Muscle layer of duodenum (tissue), 2 donors: ENCODE results near the gene ZNF438.

Source experiments
- H3K27ac ChIP-seq: one replicate; pipeline ENCODE4 v1.7.0; 2013; ENCODE audit warnings: mild to moderate bottlenecking, low read length
- H3K27me3 ChIP-seq: one replicate; pipeline ENCODE4 v1.7.0; 2013; ENCODE audit warnings: low read depth, mild to moderate bottlenecking, control low read depth, low read length
- H3K36me3 ChIP-seq, 2 donors: one replicate each; pipeline ENCODE4 v1.7.0; 2013; ENCODE audit warnings: low read length in 2 of 2, control low read depth in 1 of 2, mild to moderate bottlenecking in 1 of 2; ENCODE audit not compliant: insufficient read depth in 2 of 2, control insufficient read depth in 1 of 2
- H3K4me1 ChIP-seq, 2 donors: one replicate each; pipeline ENCODE4 v1.7.0; 2013; ENCODE audit warnings: low read length in 2 of 2, mild to moderate bottlenecking in 2 of 2, control low read depth in 1 of 2, moderate library complexity in 1 of 2; ENCODE audit not compliant: insufficient read depth in 2 of 2, control insufficient read depth in 1 of 2
- H3K4me3 ChIP-seq, 2 donors: one replicate each; pipeline ENCODE4 v1.7.0; 2013; ENCODE audit warnings: low read length in 2 of 2, low read depth in 1 of 2, mild to moderate bottlenecking in 1 of 2
- H3K9me3 ChIP-seq, 2 donors: one replicate each; pipeline ENCODE4 v1.7.0; 2013; ENCODE audit warnings: low read length in 2 of 2, control low read depth in 1 of 2, mild to moderate bottlenecking in 1 of 2; ENCODE audit not compliant: control insufficient read depth in 1 of 2
- donor health status: healthy.

ZNF438 gene

DNA sequence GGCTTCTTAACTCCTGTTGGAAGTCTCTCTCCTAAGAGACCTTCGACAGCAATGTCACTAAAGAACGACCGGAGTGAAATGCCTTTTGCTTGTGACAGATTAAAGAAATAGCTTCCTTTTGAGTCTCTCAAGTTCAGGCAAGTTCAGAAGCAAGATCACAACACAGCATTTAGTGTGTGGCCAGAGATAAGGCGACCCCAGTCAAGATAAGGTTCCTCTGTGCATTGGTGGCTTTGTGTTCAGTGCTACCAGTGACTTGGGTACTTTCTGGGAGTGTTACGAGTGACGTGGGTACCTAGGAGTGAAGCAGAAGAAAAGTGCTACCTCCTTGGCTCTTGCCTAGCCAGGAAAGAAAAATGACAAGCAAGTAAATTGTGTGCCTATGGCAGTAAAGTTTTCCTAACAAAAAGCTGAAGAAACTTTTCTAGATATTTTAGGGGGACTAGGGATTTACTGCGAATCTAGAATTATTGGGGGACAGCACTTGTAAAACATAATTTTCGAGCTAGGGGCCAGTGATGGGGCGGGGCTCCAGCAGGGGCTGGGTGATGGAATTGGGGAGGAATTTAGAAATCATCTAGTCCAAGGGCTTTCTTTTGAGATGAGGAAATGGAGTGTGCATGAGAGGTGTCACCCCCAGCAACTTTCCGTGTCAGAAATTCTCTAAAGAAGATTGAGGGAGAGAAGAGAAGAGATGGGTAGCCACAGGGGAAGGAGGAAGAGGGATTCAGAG, 210.2 kb downstream of the ZNF438 start:
- H3K27ac ChIP-seq: no peak overlapping the region
- H3K4me1 ChIP-seq: peaks cover 8 to 9% of the 10 kb centered on the region in 2 donors
- no peaks in the 10 kb centered on the region for H3K36me3 ChIP-seq
- H3K27me3 ChIP-seq: no peaks in the 10 kb centered on the region
- H3K9me3 ChIP-seq: no peaks in the 10 kb centered on the region
- H3K4me3 ChIP-seq: no peak overlapping the region

DNA sequence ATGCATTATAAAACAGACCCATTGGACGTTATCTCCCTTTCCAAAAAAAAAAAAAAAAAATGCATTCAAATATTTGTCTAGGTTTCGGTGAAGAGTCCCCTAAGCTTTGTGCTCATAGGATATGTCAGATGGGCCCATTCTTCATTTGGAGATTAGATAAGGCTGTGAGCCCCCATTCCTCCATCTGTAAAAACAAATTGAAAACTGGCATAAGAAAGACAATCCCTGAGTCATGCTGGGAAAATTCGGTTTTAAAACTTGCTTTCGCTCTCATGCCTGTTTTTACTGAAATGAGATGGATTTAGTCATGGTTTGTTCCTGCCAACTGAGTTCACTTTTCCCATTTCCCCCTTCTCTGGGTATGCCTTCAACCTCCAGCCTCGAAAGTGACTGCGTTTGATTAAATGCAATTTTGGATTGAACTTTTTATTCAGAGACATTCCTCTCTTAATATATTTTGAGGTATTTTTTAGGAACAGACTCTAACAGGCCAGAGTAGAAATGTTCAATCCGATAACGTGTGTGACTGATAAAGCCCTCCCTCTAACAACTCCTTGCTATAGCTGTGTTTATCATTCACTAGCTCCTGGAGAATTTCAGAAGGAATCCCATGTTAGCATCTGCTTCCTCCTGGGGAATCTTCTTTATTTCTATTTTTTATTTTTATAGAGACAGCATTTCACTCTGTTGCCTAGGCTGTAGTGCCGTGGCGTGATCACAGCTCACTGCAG, 211.2 kb downstream of the ZNF438 start:
- Histone ChIP-seq H3K27me3 (no peaks in the 10 kb centered on the region), H3K4me3 (no peak overlapping the region), H3K4me1 (peaks cover 9 to 14% of the 10 kb centered on the region in 2 donors), H3K36me3 (no peaks in the 10 kb centered on the region), H3K27ac (peak overlapping the region; percentile 42), H3K9me3 (no peaks in the 10 kb centered on the region)

DNA sequence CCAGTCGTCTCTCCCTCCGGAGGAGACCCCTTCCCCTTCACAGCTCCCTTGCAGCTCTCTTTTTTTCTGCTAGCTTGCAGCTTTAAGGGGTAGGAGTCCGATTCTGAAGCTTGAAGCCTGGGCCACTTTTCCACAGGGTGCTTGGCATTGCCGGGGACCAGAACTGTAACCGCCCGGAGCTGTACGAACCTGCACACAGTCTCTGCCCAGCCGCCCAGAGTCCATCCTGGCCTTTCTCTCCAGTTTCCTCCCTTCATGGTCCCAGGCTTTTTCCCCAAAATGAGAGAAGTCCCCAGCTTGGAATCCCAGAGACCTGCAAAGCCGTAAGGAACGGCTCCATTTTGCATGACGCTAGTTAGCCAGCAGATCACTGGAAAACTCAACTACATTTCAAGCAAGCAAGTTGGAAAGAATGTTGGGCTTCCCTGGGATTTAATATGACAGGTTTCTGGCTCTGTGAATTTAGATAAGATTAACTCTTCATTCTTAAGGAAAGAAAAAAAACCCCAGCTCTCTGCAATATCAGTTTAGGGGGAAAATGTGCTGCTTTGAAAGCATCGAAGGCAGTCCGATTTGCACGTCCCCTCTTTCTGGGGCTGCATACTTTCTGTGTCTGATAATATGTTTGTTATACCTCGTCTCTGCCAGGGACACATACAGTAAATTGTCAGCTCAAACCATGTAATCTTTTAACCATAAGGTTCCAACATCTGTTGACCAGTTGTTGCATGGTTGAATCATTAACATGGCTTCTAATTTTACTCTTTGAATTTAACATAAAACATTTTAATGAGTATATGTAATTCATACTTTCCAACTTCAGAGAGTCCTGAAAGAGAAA, 212.1 kb downstream of the ZNF438 start:
- peaks cover 9 to 19% of the 10 kb centered on the region in 2 donors for H3K4me1 ChIP-seq
- H3K9me3 ChIP-seq: no peaks in the 10 kb centered on the region
- H3K27me3 ChIP-seq: no peaks in the 10 kb centered on the region
- peak overlapping the region; percentile 42 for H3K27ac ChIP-seq
- no peaks in the 10 kb centered on the region for H3K36me3 ChIP-seq
- H3K4me3 ChIP-seq: peak overlapping the region in 1 of 2 donors; percentile 34

DNA sequence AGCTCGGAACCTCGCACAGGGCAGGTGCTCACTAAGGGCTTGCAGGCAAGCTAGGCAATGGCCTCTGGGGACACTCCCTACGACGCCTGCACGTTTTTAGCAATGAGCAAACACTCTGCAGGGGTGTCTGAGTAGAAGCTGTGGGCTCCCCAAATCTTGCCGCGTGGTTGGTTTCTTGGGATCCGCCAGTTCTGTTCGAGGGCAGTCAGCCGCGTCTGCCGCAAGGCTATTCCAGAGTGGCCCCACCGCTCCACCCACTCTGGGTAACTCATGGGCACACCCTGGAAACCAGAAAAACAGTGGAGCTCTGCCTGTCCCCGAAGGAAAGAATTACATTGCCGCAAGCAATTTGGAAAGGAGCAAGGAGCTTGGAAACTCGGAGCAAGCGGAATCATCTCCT, 212.8 kb downstream of the ZNF438 start:
- Histone ChIP-seq H3K27me3 (no peaks in the 10 kb centered on the region), H3K9me3 (no peaks in the 10 kb centered on the region), H3K4me1 (peaks cover 9 to 26% of the 10 kb centered on the region in 2 donors), H3K4me3 (peak overlapping the region in 1 of 2 donors; percentile 34), H3K36me3 (no peaks in the 10 kb centered on the region), H3K27ac (no peak overlapping the region)

DNA sequence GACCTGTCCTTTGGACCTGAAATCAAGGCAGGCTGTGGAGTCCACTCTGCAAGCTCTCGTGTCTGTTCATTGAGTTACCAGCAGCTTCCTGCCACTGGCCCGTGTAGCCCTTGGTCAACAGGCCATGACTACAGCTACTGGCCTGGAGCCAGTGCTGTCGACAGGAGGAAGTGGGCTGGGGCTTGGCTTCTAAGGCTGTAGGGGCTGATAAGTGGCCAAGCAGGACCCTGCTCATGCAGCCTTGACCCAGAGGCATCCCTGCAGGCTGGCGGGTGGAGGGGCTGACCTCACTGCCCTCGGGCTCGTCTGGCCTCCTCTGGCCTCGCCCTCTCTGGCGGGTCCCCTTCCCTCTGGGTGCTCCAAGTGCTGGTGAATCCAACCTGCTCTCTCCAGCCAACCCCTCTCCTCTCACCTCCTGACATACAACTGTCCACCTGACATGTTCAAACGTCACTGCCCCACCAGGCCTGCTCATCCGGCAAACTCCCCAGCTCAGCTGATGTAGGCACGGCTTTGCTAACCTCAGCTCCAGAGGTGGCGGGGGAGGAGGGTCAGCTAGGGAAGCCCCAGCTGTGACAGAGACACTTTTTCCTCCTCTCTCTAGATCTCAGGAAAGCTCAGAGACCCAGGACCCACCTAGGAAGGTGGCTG, 213.5 kb downstream of the ZNF438 start:
- Histone ChIP-seq H3K9me3 (no peaks in the 10 kb centered on the region), H3K36me3 (no peaks in the 10 kb centered on the region), H3K27ac (no peak overlapping the region), H3K4me3 (no peak overlapping the region), H3K27me3 (no peaks in the 10 kb centered on the region), H3K4me1 (peaks cover 14 to 32% of the 10 kb centered on the region in 2 donors)

DNA sequence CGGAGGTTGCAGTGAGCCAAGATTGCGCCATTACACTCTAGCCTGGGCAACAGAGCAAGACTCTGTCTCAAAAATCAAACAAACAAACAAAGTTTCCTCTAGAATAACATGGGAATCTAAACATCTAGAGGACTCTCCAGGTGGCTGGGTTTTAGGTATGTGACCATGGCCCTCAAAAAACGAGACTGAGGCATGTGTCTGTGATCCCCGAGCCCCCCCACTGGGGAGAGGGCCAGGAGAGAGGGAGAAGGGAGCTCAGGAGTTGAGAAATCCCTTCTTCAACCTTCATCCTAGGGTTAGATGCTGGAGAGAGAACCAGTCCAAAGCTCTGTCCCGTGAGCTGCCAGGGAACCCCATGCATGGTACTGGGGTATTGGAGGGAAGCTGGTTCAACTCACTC, 214.1 kb downstream of the ZNF438 start:
- H3K36me3 ChIP-seq: no peaks in the 10 kb centered on the region
- H3K27ac ChIP-seq: no peak overlapping the region
- H3K4me1 ChIP-seq: peaks cover 19 to 38% of the 10 kb centered on the region in 2 donors
- H3K4me3 ChIP-seq: no peak overlapping the region
- H3K27me3 ChIP-seq: no peaks in the 10 kb centered on the region
- H3K9me3 ChIP-seq: no peaks in the 10 kb centered on the region

DNA sequence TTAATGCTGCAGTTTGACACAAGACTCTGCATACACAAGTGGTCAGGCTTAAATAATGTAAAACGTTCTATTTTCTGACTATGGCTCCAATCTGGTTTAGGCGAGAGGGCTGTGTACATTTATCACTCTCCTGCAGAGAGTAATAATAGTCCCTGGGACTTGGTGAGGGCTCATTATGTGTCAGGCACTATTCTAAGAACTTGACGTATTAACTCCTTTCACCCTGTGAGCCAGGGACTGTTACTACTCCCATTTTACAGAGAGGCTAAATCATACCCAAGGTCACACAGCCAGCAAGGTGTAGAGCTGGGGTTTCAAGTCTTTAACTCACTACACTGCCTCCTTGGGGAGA, 214.9 kb downstream of the ZNF438 start:
- H3K9me3 ChIP-seq: no peaks in the 10 kb centered on the region
- no peaks in the 10 kb centered on the region for H3K36me3 ChIP-seq
- H3K27me3 ChIP-seq: no peaks in the 10 kb centered on the region
- peaks cover 24 to 45% of the 10 kb centered on the region in 2 donors for H3K4me1 ChIP-seq
- peak overlapping the region in 1 of 2 donors; percentile 1 for H3K4me3 ChIP-seq
- H3K27ac ChIP-seq: peak overlapping the region; percentile 72

DNA sequence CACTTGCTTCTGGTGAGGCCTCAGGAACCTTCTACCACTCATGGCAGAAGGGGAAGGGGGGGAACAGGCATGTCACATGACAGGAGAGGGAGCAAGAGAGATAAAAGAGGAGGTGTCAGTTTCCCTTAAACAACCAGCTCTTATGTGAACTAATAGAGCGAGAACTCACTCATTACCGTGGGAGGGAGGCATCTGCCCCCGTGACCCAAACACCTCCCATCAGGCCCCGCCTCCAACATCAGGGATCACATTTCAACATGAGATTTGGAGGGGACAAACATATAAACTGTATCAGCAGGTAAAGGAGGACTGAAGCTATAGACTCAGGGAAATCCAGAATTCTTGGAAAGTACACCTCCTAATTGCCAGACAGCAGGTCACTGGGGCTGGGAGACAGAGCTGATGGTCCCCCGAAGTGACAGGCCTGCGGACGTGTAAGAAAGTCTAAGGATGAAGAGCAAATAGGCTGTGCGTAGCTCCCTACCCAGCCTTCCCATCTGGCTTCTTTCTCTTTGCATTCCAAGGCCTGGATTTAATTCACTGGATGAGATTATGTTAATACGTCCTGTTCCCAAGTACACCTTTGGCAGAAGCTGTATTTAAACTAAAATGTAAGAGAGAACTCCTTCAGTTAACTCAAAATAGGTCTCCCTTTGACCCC, 215.4 kb downstream of the ZNF438 start:
- Histone ChIP-seq H3K4me3 (peak overlapping the region in 1 of 2 donors; percentile 1), H3K27ac (peak overlapping the region; percentile 72), H3K27me3 (no peaks in the 10 kb centered on the region), H3K9me3 (no peaks in the 10 kb centered on the region), H3K4me1 (peaks cover 30 to 50% of the 10 kb centered on the region in 2 donors), H3K36me3 (no peaks in the 10 kb centered on the region)

DNA sequence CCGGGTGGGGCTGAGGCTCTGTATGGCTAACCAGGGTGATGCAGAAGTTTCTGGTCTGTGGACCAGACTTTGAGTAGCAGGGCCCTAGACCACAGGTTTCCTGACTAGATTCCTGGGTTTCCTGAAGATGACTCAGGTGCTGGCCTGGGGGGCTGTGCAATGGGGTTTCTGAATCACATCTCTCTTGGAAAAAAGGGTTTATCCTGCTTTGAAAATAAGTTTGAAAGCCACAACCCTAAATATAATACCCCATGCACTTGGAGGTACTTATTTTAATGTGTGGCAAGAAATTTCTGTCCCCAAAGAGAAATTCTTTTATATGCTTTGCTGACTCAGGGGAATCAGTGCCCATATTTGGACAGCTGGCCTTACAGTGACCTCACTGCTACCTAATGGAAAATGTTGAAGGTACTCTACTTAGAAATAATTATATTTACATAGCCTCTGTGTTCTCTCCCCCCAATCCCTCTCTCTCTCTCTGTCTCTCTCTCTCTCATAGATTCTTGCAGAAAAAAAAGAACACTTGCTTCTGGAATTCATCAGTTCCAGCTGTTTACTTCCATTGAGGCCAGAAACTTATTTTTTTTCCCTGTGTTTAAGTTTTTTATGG, 217.7 kb downstream of the ZNF438 start:
- peaks cover 21 to 48% of the 10 kb centered on the region in 2 donors for H3K4me1 ChIP-seq
- H3K27me3 ChIP-seq: no peaks in the 10 kb centered on the region
- H3K36me3 ChIP-seq: no peaks in the 10 kb centered on the region
- peak overlapping the region; percentile 39 for H3K27ac ChIP-seq
- no peak overlapping the region for H3K4me3 ChIP-seq
- H3K9me3 ChIP-seq: no peaks in the 10 kb centered on the region
